Measurements from ENCODE around the gene FLOT2. TPM values are rescaled to one million over a fixed set of nuclear protein-coding genes. Genes with fewer than 3 reads are reported as not detected.
"Not testable (repeated sequence)": the region's sequence is repeated elsewhere in the genome, so short reads cannot be mapped to it uniquely, and the experiment has no call there.

Gene FLOT2
- total RNA-seq, 4 donors from 2014 or later: 31.3 to 117 (median 37.4) TPM

DNA sequence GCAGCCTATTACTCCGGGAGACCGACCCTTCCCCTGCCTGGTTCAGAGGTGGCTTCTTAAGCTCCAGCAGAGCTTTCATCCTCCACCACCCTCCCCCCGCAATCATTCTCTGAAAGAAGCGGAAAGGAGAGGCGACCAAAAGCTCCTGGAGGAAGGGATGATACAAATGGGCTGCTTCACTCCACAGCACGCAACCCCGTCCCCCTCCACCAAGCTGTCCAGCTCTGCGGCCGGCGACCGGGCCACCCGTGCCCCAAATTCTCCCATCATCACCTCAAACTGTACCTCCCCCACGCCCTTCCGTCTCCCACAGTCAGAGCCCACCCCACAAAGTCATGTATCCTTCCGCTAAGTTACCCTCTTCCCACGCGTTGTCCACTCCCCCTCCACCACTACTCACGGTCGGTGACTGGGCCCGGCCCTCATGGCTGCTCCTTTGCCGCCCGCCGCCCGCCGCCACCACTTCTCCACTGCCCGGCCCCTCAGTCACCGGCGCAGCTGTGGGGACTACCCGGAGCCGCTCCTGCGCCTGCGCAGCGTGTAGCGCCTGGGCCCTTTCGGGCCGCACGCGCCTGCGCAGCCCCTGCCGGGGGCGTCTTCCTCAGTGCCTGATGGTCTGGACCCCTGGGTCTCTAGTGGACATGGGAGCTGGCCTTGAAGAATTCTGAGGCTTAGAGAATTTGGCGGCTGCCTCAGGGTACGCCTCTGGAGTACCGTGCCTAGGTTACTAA, 55.1 kb downstream of the FLOT2 start, which contains the start of gene FAM222B:
Gene FAM222B (minus strand): TSS at position 509 of the 731 bp plus-strand sequence. CDS start 76,123 bp downstream, outside the sequence.
- no peaks in the 10 kb centered on the region for H3K9me3 ChIP-seq
- intact Hi-C loops (cut with DNase I; ENCODE audit: low total_unique reads): no loop called here

DNA sequence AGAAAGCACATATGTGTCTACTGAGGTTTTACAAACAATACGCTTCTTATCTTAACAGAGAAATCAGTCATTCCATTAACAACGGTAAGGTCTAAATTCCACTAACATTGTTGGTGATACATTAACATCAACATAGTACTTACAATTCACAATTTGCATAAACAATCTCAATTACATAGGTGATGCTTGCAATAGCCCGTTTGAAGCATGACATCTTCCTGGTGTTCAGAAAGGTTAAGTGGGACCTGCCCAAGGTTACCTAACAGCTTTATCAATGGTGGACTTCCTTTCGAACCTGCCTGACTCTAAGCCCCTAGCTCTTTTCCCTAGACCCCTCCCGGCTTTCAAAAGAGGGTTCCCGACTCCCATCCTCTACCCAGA, 55.6 kb downstream of the FLOT2 start:
- intact Hi-C loops (cut with DNase I; ENCODE audit: low total_unique reads): no loop called here
- no peak for TF ChIP-seq POLR2A (IDR thresholded peaks at IDR 0.05)
- TF ChIP-seq, protein P1, sequence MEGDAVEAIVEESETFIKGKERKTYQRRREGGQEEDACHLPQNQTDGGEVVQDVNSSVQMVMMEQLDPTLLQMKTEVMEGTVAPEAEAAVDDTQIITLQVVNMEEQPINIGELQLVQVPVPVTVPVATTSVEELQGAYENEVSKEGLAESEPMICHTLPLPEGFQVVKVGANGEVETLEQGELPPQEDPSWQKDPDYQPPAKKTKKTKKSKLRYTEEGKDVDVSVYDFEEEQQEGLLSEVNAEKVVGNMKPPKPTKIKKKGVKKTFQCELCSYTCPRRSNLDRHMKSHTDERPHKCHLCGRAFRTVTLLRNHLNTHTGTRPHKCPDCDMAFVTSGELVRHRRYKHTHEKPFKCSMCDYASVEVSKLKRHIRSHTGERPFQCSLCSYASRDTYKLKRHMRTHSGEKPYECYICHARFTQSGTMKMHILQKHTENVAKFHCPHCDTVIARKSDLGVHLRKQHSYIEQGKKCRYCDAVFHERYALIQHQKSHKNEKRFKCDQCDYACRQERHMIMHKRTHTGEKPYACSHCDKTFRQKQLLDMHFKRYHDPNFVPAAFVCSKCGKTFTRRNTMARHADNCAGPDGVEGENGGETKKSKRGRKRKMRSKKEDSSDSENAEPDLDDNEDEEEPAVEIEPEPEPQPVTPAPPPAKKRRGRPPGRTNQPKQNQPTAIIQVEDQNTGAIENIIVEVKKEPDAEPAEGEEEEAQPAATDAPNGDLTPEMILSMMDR (IDR thresholded peaks at IDR 0.05): no peak
- Histone ChIP-seq H3K4me1 (peaks cover 0 to 5% of the 10 kb centered on the region in 2 donors), H3K27me3 (no peaks in the 10 kb centered on the region), H3K27ac (peak overlapping the region; percentile 79 to 80), H3K4me3 (peak overlapping the region; percentile 68 to 71), H3K36me3 (no peaks in the 10 kb centered on the region), H3K9me3 (no peaks in the 10 kb centered on the region)
- DNase-seq: no peak

More for the DNA sequence above, 55.1 kb downstream of the FLOT2 start, which contains the start of gene FAM222B:
- peaks cover 0 to 5% of the 10 kb centered on the region in 2 donors for H3K4me1 ChIP-seq
- H3K27me3 ChIP-seq: no peaks in the 10 kb centered on the region
- TF ChIP-seq, protein P1 (IDR thresholded peaks at IDR 0.05): peak in 2 of 4 experiments; percentile 2 to 12
- TF ChIP-seq POLR2A (IDR thresholded peaks at IDR 0.05): peak; percentile 51 to 74
- no peaks in the 10 kb centered on the region for H3K36me3 ChIP-seq
- peak; percentile 66 to 81 for DNase-seq
- peak within 1 kb of the TSS; percentile 68 to 71 for H3K4me3 ChIP-seq
- H3K27ac ChIP-seq: peak within 1 kb of the TSS; percentile 79 to 80

DNA sequence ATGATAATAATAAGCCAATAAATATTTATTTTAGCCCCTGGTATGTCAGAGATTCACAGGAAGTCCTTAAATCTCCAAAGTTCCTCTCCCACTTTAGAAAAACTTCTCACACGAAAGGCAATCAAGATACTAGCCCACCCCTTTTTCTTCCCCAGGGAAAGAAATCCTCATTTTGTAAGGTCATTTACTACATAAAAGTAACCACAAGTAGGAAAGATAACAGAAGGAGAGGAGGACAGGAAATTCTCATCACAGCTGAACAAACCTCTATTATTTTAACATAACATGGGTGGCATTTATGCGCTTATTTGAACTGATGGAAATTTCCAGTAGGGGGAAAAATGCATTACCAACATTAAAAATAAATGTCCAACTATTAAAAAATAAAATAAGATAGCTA, 58.3 kb downstream of the FLOT2 start:
- no peak overlapping the region for H3K27ac ChIP-seq
- no peaks in the 10 kb centered on the region for H3K27me3 ChIP-seq
- intact Hi-C loops (cut with DNase I; ENCODE audit: low total_unique reads): no loop called here
- H3K4me3 ChIP-seq: no peak overlapping the region
- peaks cover 0 to 5% of the 10 kb centered on the region in 2 donors for H3K4me1 ChIP-seq
- H3K36me3 ChIP-seq: no peaks in the 10 kb centered on the region
- DNase-seq: no peak
- H3K9me3 ChIP-seq: no peaks in the 10 kb centered on the region
- TF ChIP-seq, protein P1 (IDR thresholded peaks at IDR 0.05): no peak
- no peak for TF ChIP-seq POLR2A (IDR thresholded peaks at IDR 0.05)

DNA sequence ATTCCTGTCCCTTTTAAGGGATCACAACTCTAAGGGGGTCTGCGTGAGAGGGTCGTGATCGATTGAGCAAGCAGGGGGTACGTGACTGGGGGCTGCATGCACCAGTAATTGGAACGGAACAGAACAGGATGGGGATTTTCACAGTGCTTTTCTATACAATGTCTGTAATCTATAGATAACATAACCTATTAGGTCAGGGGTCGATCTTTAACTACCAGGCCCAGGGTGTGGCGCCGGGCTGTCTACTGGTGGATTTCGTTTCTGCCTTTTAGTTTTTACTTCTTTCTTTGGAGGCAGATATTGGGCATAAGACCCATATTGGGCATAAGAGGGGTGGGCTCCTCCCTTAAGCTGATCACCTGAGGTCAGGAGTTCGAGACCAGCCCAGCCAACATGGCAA, 61.0 kb downstream of the FLOT2 start:
- H3K27ac ChIP-seq; H3K4me3 ChIP-seq; H3K27me3 ChIP-seq; intact Hi-C loops (cut with DNase I; ENCODE audit: low total_unique reads); H3K9me3 ChIP-seq; H3K36me3 ChIP-seq; H3K4me1 ChIP-seq; DNase-seq: not testable (repeated sequence)

DNA sequence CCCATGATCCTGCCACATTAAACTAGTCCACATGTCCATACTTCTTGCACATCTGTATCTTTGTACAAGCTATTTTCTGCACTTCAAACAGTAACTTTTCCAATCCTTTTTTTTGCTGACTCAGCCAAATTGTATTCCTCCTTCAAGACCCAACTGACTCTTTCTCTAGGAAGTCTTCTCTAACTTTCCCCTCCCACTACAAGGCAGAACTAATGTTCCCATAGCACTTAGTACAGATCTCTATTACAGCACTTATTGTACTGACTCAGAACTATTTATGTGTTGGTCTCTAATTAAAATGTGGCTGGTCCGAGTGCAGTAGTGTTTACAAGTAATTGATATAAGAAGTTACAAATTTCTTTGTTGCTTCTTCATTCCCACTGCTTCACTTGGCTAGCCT, 63.1 kb downstream of the FLOT2 start:
- intact Hi-C loops (cut with DNase I; ENCODE audit: low total_unique reads): no loop called here
- no peak overlapping the region for H3K27ac ChIP-seq
- H3K36me3 ChIP-seq: no peaks in the 10 kb centered on the region
- no peak for TF ChIP-seq POLR2A (IDR thresholded peaks at IDR 0.05)
- TF ChIP-seq, protein P1 (IDR thresholded peaks at IDR 0.05): no peak
- H3K9me3 ChIP-seq: no peaks in the 10 kb centered on the region
- no peaks in the 10 kb centered on the region for H3K4me1 ChIP-seq
- no peaks in the 10 kb centered on the region for H3K27me3 ChIP-seq
- DNase-seq: no peak
- no peak overlapping the region for H3K4me3 ChIP-seq

MicroRNAs encoded within 50 kb of the gene (microRNA counts, 767-probe panel; counts per million panel counts)
- 3,372 to 4,399 counts per million in 2 donors for microRNA hsa-miR-144-3p
- microRNA hsa-miR-451a: 5,494 to 6,005 counts per million in 2 donors

Small RNA genes lying within 50 kb of the gene (microRNA-seq; reads per million reads assigned to microRNA genes)
- not detected for gene MIR451B (ENCODE audit: borderline microRNAs expressed, borderline replicate concordance)

Small RNA genes lying within 50 kb of the gene (small RNA-seq; reads per million reads assigned to genes)
- gene RF00019: not detected

Other genes with a start within 250 kb of the FLOT2 start
- gene SDF2, start 235.8 kb downstream of the FLOT2 start, total RNA-seq: 10 to 100 TPM; 35.9 to 50.1 (median 43.3) TPM
- 10 to 100 TPM; 15.3 to 84.5 (median 47.5) TPM for gene SUPT6H, start 235.5 kb downstream of the FLOT2 start, total RNA-seq
- 1 to 10 TPM in 2 of 4 donors, not detected in 2; 2.6 to 3.6 TPM for gene PROCA1, start 185.8 kb downstream of the FLOT2 start, total RNA-seq
- gene RAB34, start 179.9 kb downstream of the FLOT2 start, total RNA-seq: 100 to 1,000 TPM; 113 to 411 (median 126) TPM
- 1,000 to 10,000 TPM in 2 of 4 donors, 100 to 1,000 TPM in 2; 244 to 1,659 (median 911) TPM for gene RPL23A, start 177.7 kb downstream of the FLOT2 start, total RNA-seq
- gene TLCD1, start 171.5 kb downstream of the FLOT2 start, total RNA-seq: 1 to 10 TPM in 2 of 4 donors, not detected in 2; 1.3 to 1.4 TPM
- gene NEK8, start 168.9 kb downstream of the FLOT2 start, total RNA-seq: 1 to 10 TPM in 3 of 4 donors, not detected in 1; 1.2 to 5.0 (median 1.3) TPM
- gene TRAF4, start 153.7 kb downstream of the FLOT2 start, total RNA-seq: 10 to 100 TPM in 2 of 4 donors, under 1 TPM in 2; under 0.01 to 22.4 (median 11.4) TPM
- gene FAM222B, start 54.9 kb downstream of the FLOT2 start, total RNA-seq: 10 to 100 TPM in 1 of 4 donors, 1 to 10 TPM in 3; 2.4 to 24.3 (median 4.2) TPM
- gene ERAL1, start 42.7 kb downstream of the FLOT2 start, total RNA-seq: 10 to 100 TPM; 19.0 to 67.6 (median 32.3) TPM
- gene DHRS13, start 5.3 kb upstream of the FLOT2 start, total RNA-seq: 10 to 100 TPM in 3 of 4 donors, under 1 TPM in 1; 0.26 to 17.4 (median 13.6) TPM
- 10 to 100 TPM; 22.1 to 78.4 (median 55.2) TPM for gene PHF12, start 53.8 kb upstream of the FLOT2 start, total RNA-seq
- gene SEZ6, start 108.3 kb upstream of the FLOT2 start, total RNA-seq: under 1 TPM in 1 of 4 donors, not detected in 3; 0.07 TPM
- 1 to 10 TPM in 3 of 4 donors, under 1 TPM in 1; 0.59 to 7.4 (median 2.9) TPM for gene PIPOX, start 145.4 kb upstream of the FLOT2 start, total RNA-seq

All from uterus (tissue), 4 donors.